ENCODE measurements around the gene PLD5.

The PLD5 gene

GRCh38 chr1:242524571-242525359 lies at the start of gene PLD5:
Gene PLD5, minus strand, starts transcription at chr1:242524697.
- DNase-seq (ENCODE audit: low read depth in 2 of 3, low spot score in 1 of 3), result no peak

- no peak for DNase-seq (ENCODE audit: low read depth in 2 of 3, low spot score in 1 of 3)
Observed at GRCh38 chr1:242569867-242570266, 45.4 kb upstream of the PLD5 start.

- no peak for DNase-seq (ENCODE audit: low read depth in 2 of 3, low spot score in 1 of 3)
Observed at GRCh38 chr1:242568666-242569065, 44.2 kb upstream of the PLD5 start.

- DNase-seq (ENCODE audit: low read depth in 2 of 3, low spot score in 1 of 3), result no peak
Observed at GRCh38 chr1:242567596-242567995, 43.1 kb upstream of the PLD5 start.

- DNase-seq (ENCODE audit: low read depth in 2 of 3, low spot score in 1 of 3), result no peak
Observed at GRCh38 chr1:242556759-242557158, 32.3 kb upstream of the PLD5 start.

- DNase-seq (ENCODE audit: low read depth in 2 of 3, low spot score in 1 of 3), result no peak
Observed at GRCh38 chr1:242556276-242556675, 31.8 kb upstream of the PLD5 start.

GRCh38 chr1:242554577-242554976 lies 30.1 kb upstream of the PLD5 start:
- no peak for DNase-seq (ENCODE audit: low read depth in 2 of 3, low spot score in 1 of 3)

GRCh38 chr1:242546849-242547729 lies 22.6 kb upstream of the PLD5 start:
- no peak for DNase-seq (ENCODE audit: low read depth in 2 of 3, low spot score in 1 of 3)

- DNase-seq (ENCODE audit: low read depth in 2 of 3, low spot score in 1 of 3), result no peak
Observed at GRCh38 chr1:242546441-242546840, 21.9 kb upstream of the PLD5 start.

GRCh38 chr1:242544071-242544470 lies 19.6 kb upstream of the PLD5 start:
- no peak for DNase-seq (ENCODE audit: low read depth in 2 of 3, low spot score in 1 of 3)

- no peak for DNase-seq (ENCODE audit: low read depth in 2 of 3, low spot score in 1 of 3)
Observed at GRCh38 chr1:242542271-242542670, 17.8 kb upstream of the PLD5 start.

- DNase-seq (ENCODE audit: low read depth in 2 of 3, low spot score in 1 of 3), result no peak
Observed at GRCh38 chr1:242535986-242536385, 11.5 kb upstream of the PLD5 start.

- no peak for DNase-seq (ENCODE audit: low read depth in 2 of 3, low spot score in 1 of 3)
Observed at GRCh38 chr1:242534753-242535152, 10.3 kb upstream of the PLD5 start.

- no peak for DNase-seq (ENCODE audit: low read depth in 2 of 3, low spot score in 1 of 3)
Observed at GRCh38 chr1:242530761-242531160, 6.3 kb upstream of the PLD5 start.

- DNase-seq (ENCODE audit: low read depth in 2 of 3, low spot score in 1 of 3), result no peak
Observed at GRCh38 chr1:242525769-242526168, 1.3 kb upstream of the PLD5 start.

- no peak for DNase-seq (ENCODE audit: low read depth in 2 of 3, low spot score in 1 of 3)
Observed at GRCh38 chr1:242525360-242525722, 844 bp upstream of the PLD5 start.

GRCh38 chr1:242523719-242524570 lies 552 bp downstream of the PLD5 start:
- DNase-seq (ENCODE audit: low read depth in 2 of 3, low spot score in 1 of 3), result no peak

- no peak for DNase-seq (ENCODE audit: low read depth in 2 of 3, low spot score in 1 of 3)
Observed at GRCh38 chr1:242522996-242523718, 1.3 kb downstream of the PLD5 start.

- DNase-seq (ENCODE audit: low read depth in 2 of 3, low spot score in 1 of 3), result no peak
Observed at GRCh38 chr1:242522304-242522945, 2.1 kb downstream of the PLD5 start.

GRCh38 chr1:242515555-242515954 lies 8.9 kb downstream of the PLD5 start:
- no peak for DNase-seq (ENCODE audit: low read depth in 2 of 3, low spot score in 1 of 3)

Data from stimulated activated CD4-positive, alpha-beta T cell treated with anti-CD3 and anti-CD28 coated beads, Interleukin-12 subunit alpha, Interleukin-12 subunit beta, amount 100 ng/mL, for 48 hours (primary cell).